Erythroblast (primary cell): Measurements from ENCODE around the gene GIN1.

ENCODE experiments used
- GATA1 ChIP-seq: IDR thresholded peaks from 2 replicates; pipeline ENCODE4 v1.6.1; 2011; ENCODE audit warnings: low read depth, mild to moderate bottlenecking, control low read depth, low read length, moderate library complexity
- POLR2A ChIP-seq: IDR thresholded peaks from 2 replicates; pipeline ENCODE4 v1.6.1; 2011; ENCODE audit warnings: mild to moderate bottlenecking, low read length

DNA sequence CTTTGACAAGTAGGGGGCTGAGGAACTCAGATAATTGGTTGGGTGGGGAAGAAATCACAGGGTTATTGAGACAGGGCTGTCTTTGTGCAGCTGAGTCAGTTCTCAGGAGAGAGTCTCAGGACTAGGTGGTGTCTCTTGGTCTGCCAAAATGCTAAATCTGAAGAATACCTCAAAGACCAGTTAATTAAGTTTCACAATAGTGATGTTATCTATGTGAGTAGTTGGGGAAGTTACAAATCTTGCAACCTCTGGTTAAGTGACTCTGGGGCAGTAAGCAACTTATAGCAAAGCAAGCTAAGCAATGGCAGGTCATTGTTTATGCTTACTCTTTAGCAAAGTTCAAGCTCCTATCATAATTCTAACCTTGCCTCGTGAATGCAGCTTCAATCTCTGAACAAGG is 53.6 kb downstream of the GIN1 start:
- no peak for TF ChIP-seq GATA1
- no peak for TF ChIP-seq POLR2A
